Colonic mucosa (tissue), 4 donors: ENCODE results near the gene LNP1. TPM values are rescaled to one million over a fixed set of nuclear protein-coding genes. Genes with fewer than 3 reads are reported as not detected.

Source experiments
- DNase-seq: peaks from one replicate; pipeline ENCODE4 v3.0.0-alpha.2; 2020
- H3K27ac ChIP-seq: fragments of 200-600 bp; one replicate; pipeline ENCODE4 v1.8.0; 2021
- H3K27me3 ChIP-seq: fragments of 200-600 bp; one replicate; pipeline ENCODE4 v1.8.0; 2021
- H3K36me3 ChIP-seq: fragments of 200-600 bp; one replicate; pipeline ENCODE4 v1.8.0; 2021
- H3K4me1 ChIP-seq: fragments of 200-600 bp; one replicate; pipeline ENCODE4 v1.8.0; 2021; ENCODE audit warnings: mild to moderate bottlenecking
- H3K4me3 ChIP-seq: fragments of 200-600 bp; one replicate; pipeline ENCODE4 v1.8.0; 2021
- H3K9ac ChIP-seq, 2 donors: one replicate each; pipeline ENCODE4 v1.7.0; 2013; ENCODE audit warnings: control low read depth in 2 of 2, low read depth in 2 of 2, low read length in 2 of 2
- H3K9me3 ChIP-seq: fragments of 200-600 bp; one replicate; pipeline ENCODE4 v1.8.0; 2021
- intact Hi-C: fragments of 100-400 bp; cut with DNase I; formaldehyde crosslinking; loops from one replicate; pipeline ENCODE4 v1.14.1; 2022
- total RNA-seq, 2 donors: library from RNA; stranded (reverse); fragmentation: NEBNext Ultra II Directional in 1 of 2; extraction: Animal tissue kit (Norgen Biotek cat#: 25700) in 1 of 2; gene quantifications; one replicate each; pipeline ENCODE4 v1.2.1, GENCODE V29; 2021
- TF ChIP-seq, protein P1 (sequence below): fragments of 200-600 bp; IDR thresholded peaks from one replicate; pipeline ENCODE4 v1.8.0; 2022; ENCODE audit warnings: antibody characterized with exemption, mild to moderate bottlenecking
- donor health status: healthy.
- donor health status: DM: no; HTN: no; CAD: no.
- donor health status: DM: no; HTN: no; CAD: no.

The LNP1 gene
- total RNA-seq, 2 donors from 2014 or later, result 0.74 to 1.4 TPM

DNA sequence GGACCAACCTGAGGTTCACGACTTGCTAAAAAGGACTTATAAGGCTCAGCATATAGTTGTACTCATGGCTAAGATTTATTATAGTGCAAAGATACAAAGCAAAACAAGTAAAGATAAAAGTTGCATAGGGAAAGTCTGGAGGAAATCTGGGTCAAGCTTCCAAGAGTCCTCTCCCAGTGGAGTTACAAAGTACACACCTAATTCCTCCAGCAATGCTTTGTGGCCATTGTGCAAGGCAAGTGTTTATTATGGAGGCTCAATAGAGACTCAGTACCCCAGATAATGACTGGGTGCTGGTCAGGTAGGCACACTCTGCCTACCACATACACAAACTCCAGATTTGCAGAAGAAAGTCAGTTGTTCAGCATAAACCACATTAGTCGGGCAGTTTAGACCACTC is 22.9 kb downstream of the LNP1 start:
- Histone ChIP-seq H3K27me3 (no peaks in the 10 kb centered on the region), H3K4me1 (peaks cover 3% of the 10 kb centered on the region), H3K27ac (no peak overlapping the region), H3K36me3 (no peaks in the 10 kb centered on the region), H3K9me3 (no peaks in the 10 kb centered on the region), H3K4me3 (no peak overlapping the region), H3K9ac (no peak overlapping the region)
- DNase-seq, result no peak
- intact Hi-C loops, result no loop called here
- TF ChIP-seq, protein P1, sequence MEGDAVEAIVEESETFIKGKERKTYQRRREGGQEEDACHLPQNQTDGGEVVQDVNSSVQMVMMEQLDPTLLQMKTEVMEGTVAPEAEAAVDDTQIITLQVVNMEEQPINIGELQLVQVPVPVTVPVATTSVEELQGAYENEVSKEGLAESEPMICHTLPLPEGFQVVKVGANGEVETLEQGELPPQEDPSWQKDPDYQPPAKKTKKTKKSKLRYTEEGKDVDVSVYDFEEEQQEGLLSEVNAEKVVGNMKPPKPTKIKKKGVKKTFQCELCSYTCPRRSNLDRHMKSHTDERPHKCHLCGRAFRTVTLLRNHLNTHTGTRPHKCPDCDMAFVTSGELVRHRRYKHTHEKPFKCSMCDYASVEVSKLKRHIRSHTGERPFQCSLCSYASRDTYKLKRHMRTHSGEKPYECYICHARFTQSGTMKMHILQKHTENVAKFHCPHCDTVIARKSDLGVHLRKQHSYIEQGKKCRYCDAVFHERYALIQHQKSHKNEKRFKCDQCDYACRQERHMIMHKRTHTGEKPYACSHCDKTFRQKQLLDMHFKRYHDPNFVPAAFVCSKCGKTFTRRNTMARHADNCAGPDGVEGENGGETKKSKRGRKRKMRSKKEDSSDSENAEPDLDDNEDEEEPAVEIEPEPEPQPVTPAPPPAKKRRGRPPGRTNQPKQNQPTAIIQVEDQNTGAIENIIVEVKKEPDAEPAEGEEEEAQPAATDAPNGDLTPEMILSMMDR, result no peak

DNA sequence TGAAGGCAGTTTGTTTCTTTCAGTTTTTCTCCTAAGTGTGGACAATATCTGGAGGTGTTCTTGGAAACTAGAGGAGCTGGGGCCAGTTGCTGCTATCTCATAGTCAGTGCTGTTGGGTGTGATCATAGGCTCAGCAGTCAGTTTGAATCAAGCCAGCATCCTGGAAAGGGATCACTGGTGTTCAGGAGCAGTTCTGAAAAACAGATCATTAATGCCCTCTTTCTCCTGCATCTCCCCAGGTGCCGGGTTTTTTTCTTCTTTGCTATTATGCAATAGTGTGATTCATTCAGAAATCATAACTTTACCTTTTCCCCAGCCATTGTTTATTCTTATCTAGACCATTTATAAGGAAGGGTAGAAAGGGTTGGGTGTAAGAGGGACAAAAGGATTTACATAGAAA is 24.0 kb downstream of the LNP1 start:
- intact Hi-C loops, result no loop called here
- TF ChIP-seq, protein P1, result no peak
- DNase-seq, result no peak
- Histone ChIP-seq H3K4me1 (peaks cover 3% of the 10 kb centered on the region), H3K27ac (no peak overlapping the region), H3K36me3 (no peaks in the 10 kb centered on the region), H3K27me3 (no peaks in the 10 kb centered on the region), H3K4me3 (no peak overlapping the region), H3K9ac (no peak overlapping the region), H3K9me3 (no peaks in the 10 kb centered on the region)

DNA sequence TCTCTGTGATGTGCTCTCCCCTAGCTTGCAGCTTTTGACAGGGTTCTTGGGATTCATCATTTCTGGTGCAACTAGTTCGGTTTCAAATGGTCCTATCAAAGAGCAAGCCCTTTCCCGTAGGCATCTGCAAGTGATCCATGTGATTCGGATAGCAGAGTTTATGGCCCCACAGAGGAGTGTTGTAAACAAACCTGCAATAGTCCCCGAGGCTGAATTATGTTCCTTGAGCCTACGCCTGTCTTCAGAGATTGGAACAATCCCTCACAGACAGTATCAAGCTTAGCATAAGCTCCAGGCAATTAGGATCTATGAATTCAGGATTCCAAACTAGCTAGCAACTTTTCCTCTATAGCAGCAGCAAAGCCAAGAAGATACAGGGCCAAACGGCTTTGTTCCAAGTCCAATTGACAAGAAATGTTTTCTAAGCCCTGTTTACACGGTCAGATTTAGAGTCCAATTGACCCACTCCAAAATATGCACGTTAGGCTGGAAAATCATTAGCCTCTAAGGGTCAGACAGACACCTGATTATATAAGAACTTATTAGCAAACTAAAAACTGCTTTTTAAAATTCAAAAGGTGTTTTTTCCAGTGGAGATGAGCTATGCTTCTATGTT is 24.8 kb downstream of the LNP1 start:
- H3K4me1 ChIP-seq, result peaks cover 3% of the 10 kb centered on the region
- peak; percentile 37 for DNase-seq
- no peaks in the 10 kb centered on the region for H3K36me3 ChIP-seq
- H3K4me3 ChIP-seq, result no peak overlapping the region
- TF ChIP-seq, protein P1, result no peak
- H3K9ac ChIP-seq, result no peak overlapping the region
- no peaks in the 10 kb centered on the region for H3K9me3 ChIP-seq
- intact Hi-C loops, result no loop called here
- H3K27ac ChIP-seq, result no peak overlapping the region
- H3K27me3 ChIP-seq, result no peaks in the 10 kb centered on the region

DNA sequence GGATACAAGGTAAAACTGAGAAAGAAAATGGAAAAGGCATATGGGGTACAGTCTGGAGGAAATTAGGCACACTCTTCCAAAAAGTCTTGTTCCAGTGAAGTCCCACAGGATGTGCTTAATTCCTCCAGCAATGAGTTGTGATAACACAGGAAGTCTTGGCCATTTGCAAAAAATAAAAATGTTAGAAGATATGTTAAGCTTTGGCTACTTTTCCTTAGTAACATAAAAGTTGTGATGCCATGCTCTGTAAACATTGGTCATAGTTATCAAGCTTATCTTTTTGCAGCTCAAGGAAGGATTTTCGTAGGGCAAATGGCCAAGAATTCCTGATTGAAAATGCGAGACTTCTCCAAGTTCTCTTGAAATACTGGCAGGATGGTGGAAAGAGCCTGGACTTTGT is 26.4 kb downstream of the LNP1 start:
- TF ChIP-seq, protein P1, result no peak
- intact Hi-C loops, result no loop called here
- H3K9ac ChIP-seq, result no peak overlapping the region
- H3K36me3 ChIP-seq, result no peaks in the 10 kb centered on the region
- H3K9me3 ChIP-seq, result no peaks in the 10 kb centered on the region
- DNase-seq, result no peak
- no peak overlapping the region for H3K4me3 ChIP-seq
- H3K4me1 ChIP-seq, result peaks cover 3% of the 10 kb centered on the region
- no peak overlapping the region for H3K27ac ChIP-seq
- H3K27me3 ChIP-seq, result no peaks in the 10 kb centered on the region

DNA sequence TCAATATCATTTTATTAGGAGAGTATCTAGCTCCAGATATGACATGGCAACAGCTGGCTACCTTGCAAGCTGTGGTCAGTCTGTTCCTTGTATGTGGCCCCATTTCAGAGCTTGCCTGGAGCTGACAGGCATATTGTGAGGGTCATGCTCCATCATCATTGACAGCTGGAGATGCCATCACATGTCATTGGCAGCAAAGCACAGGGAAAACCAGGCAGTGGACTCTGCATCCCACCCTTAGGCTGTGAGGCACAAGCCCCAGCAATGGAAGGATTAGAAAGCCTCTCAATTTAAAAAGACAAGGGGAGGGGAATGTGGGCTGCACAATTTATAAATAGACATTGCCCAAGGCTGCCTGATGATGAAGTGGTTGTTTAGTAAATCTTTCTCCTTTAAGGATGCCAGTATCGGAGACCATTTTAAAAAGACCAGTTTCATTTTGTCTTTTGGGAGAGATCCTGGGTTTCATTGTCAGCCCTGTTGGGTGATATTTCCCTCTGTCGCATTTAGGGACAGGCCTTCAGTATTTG is 27.9 kb downstream of the LNP1 start:
- H3K9ac ChIP-seq, result no peak overlapping the region
- DNase-seq, result no peak
- no peak overlapping the region for H3K4me3 ChIP-seq
- intact Hi-C loops, result no loop called here
- no peaks in the 10 kb centered on the region for H3K27me3 ChIP-seq
- H3K9me3 ChIP-seq, result no peaks in the 10 kb centered on the region
- H3K27ac ChIP-seq, result no peak overlapping the region
- peaks cover 3% of the 10 kb centered on the region for H3K4me1 ChIP-seq
- no peaks in the 10 kb centered on the region for H3K36me3 ChIP-seq
- TF ChIP-seq, protein P1, result no peak
